Lower leg skin (tissue), 4 donors: ENCODE results near the gene SPTLC1. TPM values are rescaled to one million over a fixed set of nuclear protein-coding genes. Genes with fewer than 3 reads are reported as not detected.
"Not testable (repeated sequence)": the region's sequence is repeated elsewhere in the genome, so short reads cannot be mapped to it uniquely, and the experiment has no call there.

Source experiments
- DNase-seq, 2 donors: peaks; one replicate each; pipeline ENCODE4 v3.0.0-alpha.2; 2019; ENCODE audit warnings: low spot score in 2 of 2
- H3K4me3 ChIP-seq: fragments of 200-600 bp; sonication (generic); 2 replicates; pipeline ENCODE4 v1.5.1; 2017; ENCODE audit warnings: mild to moderate bottlenecking, low read depth; ENCODE audit not compliant: poor library complexity, severe bottlenecking
- CTCF ChIP-seq, 3 donors: fragments of 450-650 bp; IDR thresholded peaks; one replicate each; pipeline ENCODE4 v1.5.1; 2016; ENCODE audit warnings: antibody characterized with exemption in 3 of 3, mild to moderate bottlenecking in 3 of 3, moderate library complexity in 2 of 3
- POLR2A ChIP-seq, 2 donors: fragments of 450-650 bp; IDR thresholded peaks; one replicate each; pipeline ENCODE4 v1.6.1; 2016 to 2017; ENCODE audit warnings: antibody characterized with exemption in 2 of 2, mild to moderate bottlenecking in 1 of 2, moderate library complexity in 1 of 2
- WGBS, 2 donors: methylation state at CpG; one replicate each; pipeline ENCODE4 v1.1.5; 2018; 5-methylcytosine and 5-hydroxymethylcytosine counted together
- intact Hi-C: fragments of 100-400 bp; cut with DNase I; formaldehyde crosslinking; loops from one replicate; pipeline ENCODE4 v1.15.0; 2023; ENCODE audit warnings: low total_unique reads
- total RNA-seq, 4 donors: library from RNA; depleted of rRNA; stranded (reverse); fragments of >200 nt; gene quantifications; one replicate each; pipeline ENCODE4 v1.1.0, GENCODE V29; 2016

Gene SPTLC1
- total RNA-seq, 4 donors from 2014 or later: 80.5 to 99.6 (median 95.6) TPM

- no peak for DNase-seq
- TF ChIP-seq CTCF (IDR thresholded peaks at IDR 0.05) (no peak), POLR2A (IDR thresholded peaks at IDR 0.05) (no peak)
- 90% methylated on average over 13 of the region's 13 CpGs for WGBS, 2 donors
- intact Hi-C loops: no loop called here
- H3K4me3 ChIP-seq: no peak overlapping the region
These were observed 111.2 kb downstream of the SPTLC1 start for GRCh38 chr9:92004045-92004392.

- H3K4me3 ChIP-seq: no peak overlapping the region
- 89 to 92% methylated on average over 24 to 26 of the region's 31 CpGs for WGBS, 2 donors
- no peak for DNase-seq
- TF ChIP-seq CTCF (IDR thresholded peaks at IDR 0.05) (no peak), POLR2A (IDR thresholded peaks at IDR 0.05) (no peak)
- intact Hi-C loops: no loop called here
These were observed 111.7 kb downstream of the SPTLC1 start for GRCh38 chr9:92003308-92004044.

GRCh38 chr9:92001948-92002347 lies 113.3 kb downstream of the SPTLC1 start:
- DNase-seq, H3K4me3 ChIP-seq, intact Hi-C loops: not testable (repeated sequence)
- 82 to 86% methylated on average over 10 of the region's 10 CpGs for WGBS, 2 donors

- DNase-seq: no peak
- H3K4me3 ChIP-seq: no peak overlapping the region
- no peak for TF ChIP-seq POLR2A (IDR thresholded peaks at IDR 0.05)
- TF ChIP-seq CTCF (IDR thresholded peaks at IDR 0.05): no peak
- WGBS, 2 donors: 61 to 65% methylated on average over 6 of the region's 6 CpGs
- intact Hi-C loops: no loop called here
These were observed 114.0 kb downstream of the SPTLC1 start for GRCh38 chr9:92001244-92001643.

- intact Hi-C loops: no loop called here
- no peak for TF ChIP-seq POLR2A (IDR thresholded peaks at IDR 0.05)
- no peak overlapping the region for H3K4me3 ChIP-seq
- 59 to 62% methylated on average over 8 of the region's 8 CpGs for WGBS, 2 donors
- no peak for DNase-seq
These were observed 120.1 kb downstream of the SPTLC1 start for GRCh38 chr9:91995000-91995655.

GRCh38 chr9:91994422-91994821 lies 120.8 kb downstream of the SPTLC1 start:
- H3K4me3 ChIP-seq: no peak overlapping the region
- 51 to 54% methylated on average over 4 of the region's 4 CpGs for WGBS, 2 donors
- no peak for DNase-seq
- intact Hi-C loops: no loop called here
- TF ChIP-seq CTCF (IDR thresholded peaks at IDR 0.05): no peak
